ENCODE results near the gene TNIK. TPM values are rescaled to one million over a fixed set of nuclear protein-coding genes. Genes with fewer than 3 reads are reported as not detected.

TNIK gene
- total and polyA plus RNA-seq, 2 of the 13 experiments (the other 11 are each of a cell fraction or from before 2014, with no cell fraction given), result 0.15 to 0.22 TPM

DNA sequence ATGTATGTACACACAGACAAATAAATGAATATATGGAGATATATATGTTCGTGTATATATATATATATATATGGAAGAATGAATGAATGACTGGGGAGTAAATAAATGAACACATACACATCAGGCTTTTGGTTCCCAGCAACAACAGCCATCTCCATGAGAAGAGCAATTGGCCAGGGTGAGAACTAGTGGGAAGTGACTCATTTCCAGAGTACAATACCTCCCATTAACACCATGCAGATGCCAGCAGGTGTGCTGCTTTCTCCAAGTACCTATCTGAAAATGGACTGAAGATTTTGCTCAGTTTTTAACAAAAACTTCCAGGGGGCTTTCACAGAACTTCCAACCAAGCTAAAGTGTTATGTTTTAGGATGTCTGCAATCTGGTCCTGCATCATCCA lies 253.9 kb downstream of the TNIK start:
- H3K4me1 ChIP-seq (ENCODE audit: insufficient read depth, low read length), result no peaks in the 10 kb centered on the region
- ATAC-seq (no peak), DNase-seq (ENCODE audit: low spot score) (no peak), FAIRE-seq (no peak)
- H3K27me3 ChIP-seq (ENCODE audit: control insufficient read depth in 1 of 2, insufficient read depth in 2 of 2, low read length in 2 of 2), result no peaks in the 10 kb centered on the region
- no peaks in the 10 kb centered on the region for H4K20me1 ChIP-seq (ENCODE audit: insufficient read depth, low read length)
- no peaks in the 10 kb centered on the region for H3K79me2 ChIP-seq (ENCODE audit: insufficient read depth, low read length)
- H2AFZ ChIP-seq (ENCODE audit: low read length), result no peak overlapping the region
- H3K4me3 ChIP-seq (replicated peaks in 1 of 3; ENCODE audit: insufficient read depth in 1 of 3, low read depth in 2 of 3, low read length in 3 of 3), result no peak overlapping the region
- WGBS (ENCODE audit: low lambda C conversion rate), result 3% methylated on average over 1 of the region's 1 CpG
- BruUV-seq (replicated peaks), result no TSS peak
- H3K4me2 ChIP-seq (ENCODE audit: low read depth, low read length), result no peak overlapping the region
- H3K36me3 ChIP-seq (replicated peaks in 1 of 2; ENCODE audit: control insufficient read depth in 1 of 2, insufficient read depth in 2 of 2, low read length in 2 of 2), result no peaks in the 10 kb centered on the region
- POLR2A ChIA-PET, result no interaction called here
- CTCF ChIA-PET (ENCODE audit: low intra/inter-chr PET ratio, low total read pairs), result no interaction called here
- no peak for TF ChIP-seq ZNF224 (CRISPR knock-in tag; IDR thresholded peaks at IDR 0.05)
- TF ChIP-seq, protein P1, sequence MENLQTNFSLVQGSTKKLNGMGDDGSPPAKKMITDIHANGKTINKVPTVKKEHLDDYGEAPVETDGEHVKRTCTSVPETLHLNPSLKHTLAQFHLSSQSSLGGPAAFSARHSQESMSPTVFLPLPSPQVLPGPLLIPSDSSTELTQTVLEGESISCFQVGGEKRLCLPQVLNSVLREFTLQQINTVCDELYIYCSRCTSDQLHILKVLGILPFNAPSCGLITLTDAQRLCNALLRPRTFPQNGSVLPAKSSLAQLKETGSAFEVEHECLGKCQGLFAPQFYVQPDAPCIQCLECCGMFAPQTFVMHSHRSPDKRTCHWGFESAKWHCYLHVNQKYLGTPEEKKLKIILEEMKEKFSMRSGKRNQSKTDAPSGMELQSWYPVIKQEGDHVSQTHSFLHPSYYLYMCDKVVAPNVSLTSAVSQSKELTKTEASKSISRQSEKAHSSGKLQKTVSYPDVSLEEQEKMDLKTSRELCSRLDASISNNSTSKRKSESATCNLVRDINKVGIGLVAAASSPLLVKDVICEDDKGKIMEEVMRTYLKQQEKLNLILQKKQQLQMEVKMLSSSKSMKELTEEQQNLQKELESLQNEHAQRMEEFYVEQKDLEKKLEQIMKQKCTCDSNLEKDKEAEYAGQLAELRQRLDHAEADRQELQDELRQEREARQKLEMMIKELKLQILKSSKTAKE (CRISPR knock-in tag; IDR thresholded peaks at IDR 0.05; ENCODE audit: borderline replicate concordance), result no peak
- TF ChIP-seq ADNP (CRISPR knock-in tag; IDR thresholded peaks at IDR 0.05), result no peak
- TF ChIP-seq ZNF75D (CRISPR knock-in tag; IDR thresholded peaks at IDR 0.05; ENCODE audit: borderline replicate concordance), result no peak
- TF ChIP-seq PLRG1 (conservative IDR thresholded peaks at IDR 0.05), result no peak
- TF ChIP-seq, protein P2, sequence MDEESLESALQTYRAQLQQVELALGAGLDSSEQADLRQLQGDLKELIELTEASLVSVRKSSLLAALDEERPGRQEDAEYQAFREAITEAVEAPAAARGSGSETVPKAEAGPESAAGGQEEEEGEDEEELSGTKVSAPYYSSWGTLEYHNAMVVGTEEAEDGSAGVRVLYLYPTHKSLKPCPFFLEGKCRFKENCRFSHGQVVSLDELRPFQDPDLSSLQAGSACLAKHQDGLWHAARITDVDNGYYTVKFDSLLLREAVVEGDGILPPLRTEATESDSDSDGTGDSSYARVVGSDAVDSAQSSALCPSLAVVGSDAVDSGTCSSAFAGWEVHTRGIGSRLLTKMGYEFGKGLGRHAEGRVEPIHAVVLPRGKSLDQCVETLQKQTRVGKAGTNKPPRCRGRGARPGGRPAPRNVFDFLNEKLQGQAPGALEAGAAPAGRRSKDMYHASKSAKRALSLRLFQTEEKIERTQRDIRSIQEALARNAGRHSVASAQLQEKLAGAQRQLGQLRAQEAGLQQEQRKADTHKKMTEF (CRISPR knock-in tag; IDR thresholded peaks at IDR 0.05), result no peak
- TF ChIP-seq ZNF317 (CRISPR knock-in tag; IDR thresholded peaks at IDR 0.05), result no peak
- TF ChIP-seq, protein P3, sequence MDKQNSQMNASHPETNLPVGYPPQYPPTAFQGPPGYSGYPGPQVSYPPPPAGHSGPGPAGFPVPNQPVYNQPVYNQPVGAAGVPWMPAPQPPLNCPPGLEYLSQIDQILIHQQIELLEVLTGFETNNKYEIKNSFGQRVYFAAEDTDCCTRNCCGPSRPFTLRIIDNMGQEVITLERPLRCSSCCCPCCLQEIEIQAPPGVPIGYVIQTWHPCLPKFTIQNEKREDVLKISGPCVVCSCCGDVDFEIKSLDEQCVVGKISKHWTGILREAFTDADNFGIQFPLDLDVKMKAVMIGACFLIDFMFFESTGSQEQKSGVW (CRISPR knock-in tag; IDR thresholded peaks at IDR 0.05; ENCODE audit: borderline replicate concordance), result no peak
- no peak for TF ChIP-seq MTF2 (CRISPR knock-in tag; IDR thresholded peaks at IDR 0.05; ENCODE audit: borderline replicate concordance)
- no peak for TF ChIP-seq MBD4 (IDR thresholded peaks at IDR 0.05; ENCODE audit: borderline replicate concordance, low read length)
- TF ChIP-seq ZKSCAN1 (IDR thresholded peaks at IDR 0.05; ENCODE audit: low read length), result no peak
- TF ChIP-seq, protein P4, sequence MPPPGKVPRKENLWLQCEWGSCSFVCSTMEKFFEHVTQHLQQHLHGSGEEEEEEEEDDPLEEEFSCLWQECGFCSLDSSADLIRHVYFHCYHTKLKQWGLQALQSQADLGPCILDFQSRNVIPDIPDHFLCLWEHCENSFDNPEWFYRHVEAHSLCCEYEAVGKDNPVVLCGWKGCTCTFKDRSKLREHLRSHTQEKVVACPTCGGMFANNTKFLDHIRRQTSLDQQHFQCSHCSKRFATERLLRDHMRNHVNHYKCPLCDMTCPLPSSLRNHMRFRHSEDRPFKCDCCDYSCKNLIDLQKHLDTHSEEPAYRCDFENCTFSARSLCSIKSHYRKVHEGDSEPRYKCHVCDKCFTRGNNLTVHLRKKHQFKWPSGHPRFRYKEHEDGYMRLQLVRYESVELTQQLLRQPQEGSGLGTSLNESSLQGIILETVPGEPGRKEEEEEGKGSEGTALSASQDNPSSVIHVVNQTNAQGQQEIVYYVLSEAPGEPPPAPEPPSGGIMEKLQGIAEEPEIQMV (CRISPR knock-in tag; IDR thresholded peaks at IDR 0.05; ENCODE audit: low read depth), result no peak
- TF ChIP-seq NFIC (IDR thresholded peaks at IDR 0.05; ENCODE audit: low read length), result no peak
- TF ChIP-seq ZSCAN21 (CRISPR knock-in tag; IDR thresholded peaks at IDR 0.05; ENCODE audit: borderline replicate concordance), result no peak
- TF ChIP-seq ZSCAN12 (CRISPR knock-in tag; IDR thresholded peaks at IDR 0.05), result no peak
- TF ChIP-seq MXD4 (CRISPR knock-in tag; IDR thresholded peaks at IDR 0.05), result no peak
- no peaks in the 10 kb centered on the region for H3K9me3 ChIP-seq (ENCODE audit: low read length)
- H3K27ac ChIP-seq (ENCODE audit: extremely low read length, insufficient read depth, low read length), result no peak overlapping the region
- H3K9ac ChIP-seq (ENCODE audit: insufficient read depth, low read depth, low read length), result no peak overlapping the region
- intact Hi-C loops (cut with micrococcal nuclease; ENCODE audit: unreplicated experiment), result no loop called here
- in situ Hi-C loops (cut with HindIII; ENCODE audit: extremely low pct_ligation_motif_present, low pct_unique_long_range_greater_than_20kb), result no loop called here

All from HepG2 (cell line).